ENCODE results near the gene EVX2. TPM values are rescaled to one million over a fixed set of nuclear protein-coding genes. Genes with fewer than 3 reads are reported as not detected.

EVX2 gene
- total RNA-seq, 1 experiment from 2014 or later: not detected

DNA sequence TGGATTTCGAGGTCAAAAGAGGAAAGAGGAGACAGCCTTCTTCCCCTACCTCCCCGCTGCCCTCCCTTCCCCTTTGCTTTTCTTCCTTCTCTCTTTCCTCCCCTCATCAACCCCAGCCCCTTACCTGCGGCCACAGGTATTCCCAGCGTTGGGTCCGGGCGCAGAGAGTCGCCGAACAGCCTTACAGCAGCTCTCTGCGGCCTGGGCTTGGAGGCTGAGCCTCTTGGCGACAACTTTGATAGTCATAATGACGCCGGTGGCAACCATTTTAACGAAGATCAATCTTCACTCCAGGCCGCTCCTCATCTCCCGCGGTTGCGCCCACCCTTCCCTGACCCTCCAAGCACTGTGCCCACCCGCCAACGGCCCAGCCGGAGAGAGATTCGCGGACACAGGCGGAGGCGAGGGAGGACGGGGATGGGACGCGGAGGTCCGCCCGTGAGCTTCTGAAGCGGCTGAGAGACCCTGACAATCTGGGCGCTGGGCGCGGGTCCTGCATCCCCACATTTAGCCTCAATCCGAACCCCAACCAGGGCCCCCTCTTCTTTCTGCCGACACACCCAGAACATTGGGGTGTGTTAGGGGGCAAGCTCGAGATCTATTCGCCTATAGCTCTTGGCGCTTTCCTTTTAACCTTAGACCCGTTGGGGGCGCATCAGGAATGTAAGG, 1.5 kb upstream of the EVX2 start:
- no peak for DNase-seq (ENCODE audit: extremely low read depth, low read depth)

- DNase-seq (ENCODE audit: extremely low read depth, low read depth): no peak
Observed at GRCh38 chr2:176084611-176085119, 903 bp upstream of the EVX2 start.

GRCh38 chr2:176082824-176083751, 674 bp downstream of the EVX2 start:
- DNase-seq (ENCODE audit: extremely low read depth, low read depth): no peak

DNA sequence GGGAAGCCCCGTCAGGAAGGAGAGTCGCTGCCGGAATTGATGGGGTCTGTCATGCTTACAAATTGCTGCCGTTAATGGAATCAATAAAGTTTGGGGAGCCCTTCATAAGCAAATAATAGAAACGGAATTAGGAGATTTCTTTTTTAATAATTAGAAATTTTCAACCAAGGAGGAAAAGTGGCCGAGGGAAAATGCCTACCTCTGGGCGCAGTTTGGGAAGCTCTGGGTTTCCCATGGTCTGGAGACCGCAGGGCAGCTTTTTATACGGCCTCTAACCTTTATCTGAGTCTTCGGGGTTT, 1.3 kb downstream of the EVX2 start:
- no peak for DNase-seq (ENCODE audit: extremely low read depth, low read depth)

- no peak for DNase-seq (ENCODE audit: extremely low read depth, low read depth)
Observed at GRCh38 chr2:176081837-176082524, 1.8 kb downstream of the EVX2 start.

- DNase-seq (ENCODE audit: extremely low read depth, low read depth): no peak
Observed at GRCh38 chr2:176081376-176081836, 2.4 kb downstream of the EVX2 start.

GRCh38 chr2:176080540-176081375, 3.0 kb downstream of the EVX2 start:
- peak; percentile 8 for DNase-seq (ENCODE audit: extremely low read depth, low read depth)

- peak; percentile 33 for DNase-seq (ENCODE audit: extremely low read depth, low read depth)
Observed at GRCh38 chr2:176079831-176080539, 3.8 kb downstream of the EVX2 start.

GRCh38 chr2:176079285-176079830, 4.4 kb downstream of the EVX2 start:
- no peak for DNase-seq (ENCODE audit: extremely low read depth, low read depth)

GRCh38 chr2:176078541-176079284, 5.0 kb downstream of the EVX2 start:
- DNase-seq (ENCODE audit: extremely low read depth, low read depth): no peak

DNA sequence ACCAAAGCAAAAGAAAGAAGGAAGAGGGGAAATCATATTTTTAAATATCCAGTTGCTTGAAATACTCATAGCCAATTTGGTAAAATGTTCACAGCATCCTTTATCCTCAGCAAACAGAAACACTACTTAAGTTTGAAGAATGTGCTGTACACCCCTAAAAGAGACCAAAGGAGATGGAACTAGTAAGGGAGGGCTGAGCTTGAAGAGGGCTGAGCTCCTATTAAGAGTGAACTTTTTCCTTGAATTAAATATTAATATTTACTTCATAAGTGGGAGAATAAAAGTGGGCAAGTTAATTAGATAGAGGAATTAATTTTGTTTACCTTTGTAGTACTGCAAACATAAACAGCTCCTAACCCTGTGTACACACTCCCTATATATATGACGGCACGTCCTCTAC, 7.0 kb downstream of the EVX2 start:
- no peak for DNase-seq (ENCODE audit: extremely low read depth, low read depth)

DNA sequence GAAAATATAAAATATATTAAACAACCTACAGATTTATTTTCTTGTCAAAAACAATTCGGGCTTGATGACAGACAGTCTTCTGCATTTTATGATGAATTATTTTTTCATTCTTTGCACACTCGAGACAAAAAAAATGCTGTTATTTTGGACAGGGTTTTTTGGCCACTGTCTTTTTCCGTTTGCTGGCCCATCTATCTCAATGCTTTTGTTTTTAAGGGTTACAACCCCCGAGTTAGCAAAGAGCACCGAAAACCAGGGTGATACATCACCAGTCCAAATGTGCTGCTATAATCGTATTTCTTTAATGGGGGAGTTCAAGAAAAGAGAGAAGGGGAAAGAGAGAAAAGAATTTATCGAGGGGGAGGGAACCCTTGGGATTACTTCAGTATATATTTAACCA, 7.7 kb downstream of the EVX2 start:
- DNase-seq (ENCODE audit: extremely low read depth, low read depth): no peak

DNA sequence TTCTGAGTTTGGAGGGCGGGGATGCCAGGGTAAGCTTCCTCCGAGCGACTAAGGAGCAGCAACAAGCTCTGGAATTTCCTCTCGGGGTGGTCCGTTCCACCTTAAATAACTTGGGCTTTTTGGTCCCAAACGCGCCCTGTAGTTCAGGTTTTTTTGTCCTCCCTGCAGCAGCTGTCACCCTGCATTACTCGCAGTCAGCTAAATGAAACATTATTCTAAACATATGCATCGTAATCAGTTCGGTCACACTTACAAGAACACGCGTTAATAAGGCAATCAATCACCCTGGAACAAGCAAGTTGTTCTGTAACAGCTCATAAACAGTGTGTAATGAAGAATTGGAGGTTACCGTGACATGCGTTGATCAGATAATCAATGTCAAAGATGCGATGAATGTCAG, 8.3 kb downstream of the EVX2 start:
- no peak for DNase-seq (ENCODE audit: extremely low read depth, low read depth)

DNA sequence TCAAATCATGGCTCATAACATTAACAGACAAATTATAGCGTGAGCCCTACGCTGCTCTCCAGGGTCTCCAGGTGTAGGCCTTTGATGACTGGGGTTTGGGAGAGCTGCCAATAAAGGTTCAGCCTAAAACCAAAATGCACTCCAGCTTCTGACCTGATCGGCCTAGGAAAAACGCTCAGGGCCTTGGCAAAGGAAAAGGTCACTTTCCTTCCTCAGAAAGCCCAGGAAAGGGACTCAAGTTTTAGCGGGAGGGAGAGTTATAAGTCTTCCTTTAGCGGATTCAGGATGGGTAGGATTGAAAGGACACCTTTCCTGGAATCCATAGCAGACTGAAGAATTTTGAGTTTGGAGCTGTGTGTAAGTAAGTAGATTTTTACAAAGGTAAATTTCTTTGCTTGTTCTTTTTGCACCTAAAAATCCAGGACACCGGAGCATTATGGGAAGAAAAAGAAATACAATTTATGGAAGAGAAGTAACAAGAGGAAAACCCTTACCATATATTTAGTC, 8.8 kb downstream of the EVX2 start:
- DNase-seq (ENCODE audit: extremely low read depth, low read depth): no peak

DNA sequence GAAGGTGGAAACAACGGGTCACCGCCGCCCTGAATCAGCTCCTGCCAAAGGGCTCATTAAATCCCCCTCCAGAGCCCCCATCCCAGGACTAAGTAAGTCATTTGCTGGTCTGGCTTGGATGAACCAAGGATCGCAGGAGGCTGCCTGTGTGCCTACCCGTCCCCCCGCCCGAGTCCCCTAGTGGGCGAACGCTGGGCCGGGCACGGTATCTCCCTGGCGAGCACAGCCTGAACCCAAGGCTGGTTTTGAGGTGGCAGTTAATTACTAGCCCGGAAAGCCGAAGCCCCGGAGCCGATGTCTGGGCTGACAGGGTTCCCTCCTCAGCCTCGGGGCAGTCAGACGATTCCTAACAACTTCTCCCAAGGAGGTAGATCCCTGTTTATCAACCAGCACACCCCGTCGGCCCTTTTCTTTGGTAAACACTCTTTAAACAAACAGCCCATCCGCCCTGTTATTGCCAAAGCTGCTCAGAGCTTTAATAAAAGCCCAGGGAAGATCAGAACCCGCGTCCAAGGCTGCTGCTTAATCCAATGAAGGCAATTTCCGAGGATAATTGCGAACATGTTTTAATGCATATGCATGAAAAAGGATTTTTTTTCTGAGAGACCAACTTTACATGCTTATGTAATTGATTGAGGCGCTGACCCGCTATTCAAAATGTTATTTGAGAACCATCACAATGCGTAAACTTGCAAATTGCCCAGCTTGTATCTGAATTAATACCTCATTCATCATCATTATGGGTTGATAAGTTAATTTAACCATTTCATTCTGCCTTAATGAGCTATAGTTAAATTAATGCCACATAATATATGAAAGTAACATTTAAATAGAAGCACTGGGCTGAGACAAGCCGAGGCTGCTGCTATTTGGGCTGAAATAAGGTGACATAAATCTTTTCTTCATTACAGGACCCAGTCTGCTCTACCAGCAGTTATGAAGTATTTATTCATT, 10.5 kb downstream of the EVX2 start:
- no peak for DNase-seq (ENCODE audit: extremely low read depth, low read depth)

GRCh38 chr2:176072292-176072669, 11.5 kb downstream of the EVX2 start:
- no peak for DNase-seq (ENCODE audit: extremely low read depth, low read depth)

All from NCI-H460 (cell line).